Endodermal cell (in vitro differentiated cells): Measurements from ENCODE around the gene CTSS. TPM values are rescaled to one million over a fixed set of nuclear protein-coding genes. Genes with fewer than 3 reads are reported as not detected.

ENCODE experiments used
- DNase-seq: peaks from one replicate; pipeline ENCODE4 v3.0.0-alpha.2; 2017
- H3K27ac ChIP-seq: 2 replicates; pipeline ENCODE4 v1.5.1; 2013; ENCODE audit warnings: mild to moderate bottlenecking, low read depth, low read length, moderate library complexity
- H3K27me3 ChIP-seq: 2 replicates; pipeline ENCODE4 v1.6.1; 2013; ENCODE audit warnings: mild to moderate bottlenecking, low read length, moderate library complexity; ENCODE audit not compliant: insufficient read depth, control insufficient read depth, poor library complexity, severe bottlenecking
- H3K36me3 ChIP-seq: 2 replicates; pipeline ENCODE4 v1.7.0; 2013; ENCODE audit warnings: mild to moderate bottlenecking, low read length, moderate library complexity; ENCODE audit not compliant: control insufficient read depth, insufficient read depth
- H3K4me1 ChIP-seq: one replicate; pipeline ENCODE4 v1.7.0; 2013; ENCODE audit warnings: low read length; ENCODE audit not compliant: control insufficient read depth, insufficient read depth
- H3K4me3 ChIP-seq: 2 replicates; pipeline ENCODE4 v1.5.1; 2013; ENCODE audit warnings: mild to moderate bottlenecking, low read length, moderate library complexity
- H3K9ac ChIP-seq: 2 replicates; pipeline ENCODE4 v1.6.1; 2013; ENCODE audit warnings: mild to moderate bottlenecking, low read length, moderate library complexity; ENCODE audit not compliant: poor library complexity, severe bottlenecking; ENCODE audit errors: extremely low read depth
- H3K9me3 ChIP-seq: 2 replicates; pipeline ENCODE4 v1.6.1; 2013; ENCODE audit warnings: mild to moderate bottlenecking, low read length, moderate library complexity; ENCODE audit not compliant: control insufficient read depth
- H3K27ac Mint-ChIP-seq: 2 replicates; pipeline ENCODE4 v1.8.0; 2020; ENCODE audit warnings: mixed read lengths
- H3K27me3 Mint-ChIP-seq: 2 replicates; pipeline ENCODE4 v1.8.0; 2021; ENCODE audit warnings: mild to moderate bottlenecking, mixed read lengths; ENCODE audit not compliant: insufficient read depth
- H3K36me3 Mint-ChIP-seq: 2 replicates; pipeline ENCODE4 v1.8.0; 2020; ENCODE audit warnings: low read depth, mixed read lengths
- H3K4me1 Mint-ChIP-seq: 2 replicates; pipeline ENCODE4 v1.8.0; 2020; ENCODE audit warnings: mixed read lengths
- H3K4me3 Mint-ChIP-seq: 2 replicates; pipeline ENCODE4 v1.8.0; 2020; ENCODE audit warnings: mild to moderate bottlenecking, moderate library complexity, mixed read lengths
- H3K9me3 Mint-ChIP-seq: 2 replicates; pipeline ENCODE4 v1.8.0; 2020; ENCODE audit warnings: mild to moderate bottlenecking, mixed read lengths
- WGBS, 2 experiments: methylation state at CpG; one replicate each; pipeline versions ENCODE4 v1.1.5 to v1.1.7; 2013; ENCODE audit warnings: missing lambda C conversion rate in 2 of 2, mixed read lengths in 1 of 2; ENCODE audit not compliant: insufficient coverage in 1 of 2, insufficient read length in 1 of 2; 5-methylcytosine and 5-hydroxymethylcytosine counted together
- total RNA-seq, 2 donors: library from RNA; stranded (reverse); fragmentation: NEBNext Ultra II Directional in 1 of 2; extraction: Animal tissue kit (Norgen Biotek cat#: 25700) in 1 of 2; gene quantifications; 2 replicates in 1 of 2; 3 replicates in 1 of 2; pipeline ENCODE4 v1.2.1, GENCODE V29; 2021
- TF ChIP-seq, protein P1 (sequence below): fragments of 200-600 bp; sonication (generic); conservative IDR thresholded peaks from 2 replicates; pipeline ENCODE4 v1.5.0; 2021; ENCODE audit warnings: antibody characterized with exemption, mild to moderate bottlenecking

CTSS gene
- total RNA-seq, 2 donors from 2014 or later, result not detected

- 90% methylated on average over 1 of the region's 1 CpG; no CpG with 5 or more reads in 1 of the 2 experiments for WGBS, 2 experiments
- H3K27ac ChIP-seq, result no peak overlapping the region
- Mint-ChIP-seq H3K9me3 (no peaks in the 10 kb centered on the region), H3K36me3 (no peaks in the 10 kb centered on the region), H3K4me3 (no peak overlapping the region), H3K27me3 (no peaks in the 10 kb centered on the region), H3K4me1 (peaks cover 21% of the 10 kb centered on the region), H3K27ac (no peak overlapping the region)
- TF ChIP-seq, protein P1, sequence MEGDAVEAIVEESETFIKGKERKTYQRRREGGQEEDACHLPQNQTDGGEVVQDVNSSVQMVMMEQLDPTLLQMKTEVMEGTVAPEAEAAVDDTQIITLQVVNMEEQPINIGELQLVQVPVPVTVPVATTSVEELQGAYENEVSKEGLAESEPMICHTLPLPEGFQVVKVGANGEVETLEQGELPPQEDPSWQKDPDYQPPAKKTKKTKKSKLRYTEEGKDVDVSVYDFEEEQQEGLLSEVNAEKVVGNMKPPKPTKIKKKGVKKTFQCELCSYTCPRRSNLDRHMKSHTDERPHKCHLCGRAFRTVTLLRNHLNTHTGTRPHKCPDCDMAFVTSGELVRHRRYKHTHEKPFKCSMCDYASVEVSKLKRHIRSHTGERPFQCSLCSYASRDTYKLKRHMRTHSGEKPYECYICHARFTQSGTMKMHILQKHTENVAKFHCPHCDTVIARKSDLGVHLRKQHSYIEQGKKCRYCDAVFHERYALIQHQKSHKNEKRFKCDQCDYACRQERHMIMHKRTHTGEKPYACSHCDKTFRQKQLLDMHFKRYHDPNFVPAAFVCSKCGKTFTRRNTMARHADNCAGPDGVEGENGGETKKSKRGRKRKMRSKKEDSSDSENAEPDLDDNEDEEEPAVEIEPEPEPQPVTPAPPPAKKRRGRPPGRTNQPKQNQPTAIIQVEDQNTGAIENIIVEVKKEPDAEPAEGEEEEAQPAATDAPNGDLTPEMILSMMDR, result no peak
- no peaks in the 10 kb centered on the region for H3K9me3 ChIP-seq
- H3K36me3 ChIP-seq, result no peaks in the 10 kb centered on the region
- DNase-seq, result no peak
- no peak overlapping the region for H3K9ac ChIP-seq
- no peaks in the 10 kb centered on the region for H3K27me3 ChIP-seq
- no peaks in the 10 kb centered on the region for H3K4me1 ChIP-seq
- no peak overlapping the region for H3K4me3 ChIP-seq
Observed at GRCh38 chr1:150706091-150706490, 59.5 kb downstream of the CTSS start.

- no peaks in the 10 kb centered on the region for H3K9me3 ChIP-seq
- Mint-ChIP-seq H3K27me3 (no peaks in the 10 kb centered on the region), H3K4me1 (peaks cover 12% of the 10 kb centered on the region), H3K27ac (no peak overlapping the region), H3K9me3 (no peaks in the 10 kb centered on the region), H3K4me3 (no peak overlapping the region), H3K36me3 (no peaks in the 10 kb centered on the region)
- H3K36me3 ChIP-seq, result no peaks in the 10 kb centered on the region
- H3K27ac ChIP-seq, result no peak overlapping the region
- H3K9ac ChIP-seq, result no peak overlapping the region
- H3K4me3 ChIP-seq, result no peak overlapping the region
- no peaks in the 10 kb centered on the region for H3K27me3 ChIP-seq
- H3K4me1 ChIP-seq, result no peaks in the 10 kb centered on the region
- DNase-seq, result no peak
- TF ChIP-seq, protein P1, result no peak
Observed at GRCh38 chr1:150703427-150703826, 62.2 kb downstream of the CTSS start.

DNA sequence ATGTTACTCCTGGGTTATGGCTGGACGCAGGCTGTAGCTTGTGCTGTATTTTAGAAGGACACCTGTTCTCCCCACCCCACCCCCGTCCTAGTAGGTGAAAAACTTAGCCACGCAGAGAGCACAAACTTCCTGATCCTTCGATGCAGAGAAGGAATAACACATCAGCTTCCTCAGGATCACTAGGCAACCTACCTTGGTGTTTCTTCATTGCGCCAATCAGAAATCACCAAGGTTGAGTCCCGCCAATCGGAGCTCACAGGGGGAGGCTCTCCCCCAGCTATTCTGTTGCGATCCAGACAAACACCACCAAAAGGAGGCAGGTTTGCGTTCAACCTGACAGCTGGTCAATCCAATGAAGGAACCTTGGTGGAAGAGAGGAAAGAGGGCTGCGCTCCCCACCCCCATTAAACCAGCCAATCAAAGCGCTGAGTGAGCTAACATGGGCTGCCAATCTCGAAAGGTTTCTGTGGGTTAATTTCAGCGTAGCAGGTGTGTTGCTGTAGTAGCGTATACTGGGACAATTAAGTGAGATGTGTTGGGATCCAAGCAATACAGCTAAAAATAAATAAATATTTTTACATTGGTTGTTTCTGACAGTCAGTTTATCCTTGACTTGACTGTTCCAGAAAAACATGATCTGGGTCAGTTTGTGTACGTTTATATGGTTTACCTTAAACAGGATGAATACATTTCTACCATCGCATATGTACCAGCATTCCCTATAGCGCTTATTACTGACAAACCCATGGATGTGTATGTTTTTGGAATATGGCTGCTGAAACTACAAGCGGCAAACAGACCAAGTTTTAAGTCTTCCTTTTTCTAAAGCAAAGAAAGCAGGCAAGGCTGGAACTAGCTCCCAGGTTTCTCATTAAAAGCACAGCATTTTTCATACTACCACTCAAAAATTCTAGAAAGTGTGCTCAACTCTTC is 68.3 kb downstream of the CTSS start, which contains the start of gene GOLPH3L:
Gene GOLPH3L (minus strand): TSS at position 160 of the 933 bp plus-strand sequence. CDS start 2,316 bp downstream, outside the sequence.
- peak within 1 kb of the TSS; percentile 93 for H3K9ac ChIP-seq
- peak; percentile 98 for DNase-seq
- WGBS, 2 experiments, result 0 to 10% methylated on average over 7 to 18 of the region's 18 CpGs
- peak within 1 kb of the TSS; percentile 97 for H3K4me3 ChIP-seq
- H3K27ac ChIP-seq, result no peak within 1 kb of the TSS
- peak within 1 kb of the TSS; percentile 78 for H3K4me3 Mint-ChIP-seq
- peak within 1 kb of the TSS; percentile 93 for H3K27ac Mint-ChIP-seq
- no peaks in the 10 kb centered on the region for H3K9me3 Mint-ChIP-seq
- no peaks in the 10 kb centered on the region for H3K27me3 Mint-ChIP-seq
- peaks cover 27% of the 10 kb centered on the region for H3K36me3 ChIP-seq
- H3K4me1 Mint-ChIP-seq, result peaks cover 12% of the 10 kb centered on the region
- no peaks in the 10 kb centered on the region for H3K9me3 ChIP-seq
- peaks cover 3% of the 10 kb centered on the region for H3K4me1 ChIP-seq
- TF ChIP-seq, protein P1, result peak; percentile 25
- H3K36me3 Mint-ChIP-seq, result peaks cover 31% of the 10 kb centered on the region
- no peaks in the 10 kb centered on the region for H3K27me3 ChIP-seq
